Natural killer cell (primary cell): Measurements from ENCODE around the gene PHF14. TPM values are rescaled to one million over a fixed set of nuclear protein-coding genes. Genes with fewer than 3 reads are reported as not detected.

Experiments
- ATAC-seq, 3 donors: fragments of 150-1000 bp in 2 of 3; fragments of 200-7000 bp in 1 of 3; cut with Tn5 transposase; 1 replicate in 1 of 3; 2 replicates in 2 of 3; pipeline ENCODE4 v1.10.0; 2021; ENCODE audit warnings: mild to moderate bottlenecking in 2 of 3, moderate library complexity in 2 of 3
- DNase-seq, 2 donors: peaks; one replicate each; pipeline versions ENCODE4 v3.0.0 to v3.0.0-alpha.2; 2013 to 2021; ENCODE audit warnings: mixed read lengths in 1 of 2
- H3K27ac ChIP-seq: one replicate; pipeline ENCODE4 v1.5.1; 2013; ENCODE audit warnings: mild to moderate bottlenecking, low read length
- H3K27me3 ChIP-seq: one replicate; pipeline ENCODE4 v1.6.1; 2013; ENCODE audit warnings: low read length; ENCODE audit not compliant: control insufficient read depth, insufficient read depth
- H3K36me3 ChIP-seq: one replicate; pipeline ENCODE4 v1.6.1; 2013; ENCODE audit warnings: low read length; ENCODE audit not compliant: control insufficient read depth, insufficient read depth
- H3K4me1 ChIP-seq: one replicate; pipeline ENCODE4 v1.6.1; 2013; ENCODE audit warnings: low read length; ENCODE audit not compliant: control insufficient read depth, insufficient read depth
- H3K4me3 ChIP-seq: one replicate; pipeline ENCODE4 v1.5.1; 2013; ENCODE audit warnings: low read length
- H3K9me3 ChIP-seq: one replicate; pipeline ENCODE4 v1.6.1; 2013; ENCODE audit warnings: low read length; ENCODE audit not compliant: control insufficient read depth, insufficient read depth
- H3K27ac Mint-ChIP-seq, 2 donors: one replicate each; pipeline ENCODE4 v1.8.0; 2022; ENCODE audit warnings: mild to moderate bottlenecking in 2 of 2, mixed read lengths in 2 of 2, moderate library complexity in 1 of 2
- H3K27me3 Mint-ChIP-seq, 2 donors: one replicate each; pipeline ENCODE4 v1.8.0; 2022; ENCODE audit warnings: low read depth in 2 of 2, mixed read lengths in 2 of 2
- H3K36me3 Mint-ChIP-seq: one replicate; pipeline ENCODE4 v1.8.0; 2022; ENCODE audit warnings: mixed read lengths
- H3K4me1 Mint-ChIP-seq, 2 donors: one replicate each; pipeline ENCODE4 v1.8.0; 2022; ENCODE audit warnings: mixed read lengths in 2 of 2
- H3K4me3 Mint-ChIP-seq: one replicate; pipeline ENCODE4 v1.8.0; 2022; ENCODE audit warnings: mild to moderate bottlenecking, moderate library complexity, mixed read lengths
- H3K9me3 Mint-ChIP-seq, 2 donors: one replicate each; pipeline ENCODE4 v1.8.0; 2022; ENCODE audit warnings: mixed read lengths in 2 of 2
- WGBS: methylation state at CpG from one replicate; pipeline ENCODE4 v1.1.7; 2013; ENCODE audit warnings: missing lambda C conversion rate; ENCODE audit not compliant: insufficient coverage; 5-methylcytosine and 5-hydroxymethylcytosine counted together
- intact Hi-C: fragments of 100-400 bp; cut with micrococcal nuclease; formaldehyde crosslinking; loops from one replicate; pipeline ENCODE4 v1.14.2; 2022
- total RNA-seq, 4 donors: library from RNA; stranded (reverse); fragments of 120-200 nt in 1 of 4; gene quantifications; one replicate each; pipeline versions ENCODE4 v1.2.3 to v1.2.4, GENCODE V29; 2013 to 2022
- TF ChIP-seq, protein P1 (sequence below): fragments of 200-600 bp; IDR thresholded peaks from one replicate; pipeline ENCODE4 v1.8.0; 2022; ENCODE audit warnings: antibody characterized with exemption

PHF14 gene
- total RNA-seq, 3 donors from 2014 or later (not counting 1 experiment from before 2014, with no cell fraction given), result 23.6 to 30.8 (median 27.7) TPM

- H3K27ac ChIP-seq, result no peak overlapping the region
- Mint-ChIP-seq H3K27me3 (no peaks in the 10 kb centered on the region), H3K4me3 (no peak overlapping the region), H3K9me3 (no peaks in the 10 kb centered on the region), H3K27ac (peak overlapping the region; percentile 16 to 71), H3K4me1 (peaks cover 43% of the 10 kb centered on the region in 2 donors), H3K36me3 (no peaks in the 10 kb centered on the region)
- no peak overlapping the region for H3K4me3 ChIP-seq
- TF ChIP-seq, protein P1, sequence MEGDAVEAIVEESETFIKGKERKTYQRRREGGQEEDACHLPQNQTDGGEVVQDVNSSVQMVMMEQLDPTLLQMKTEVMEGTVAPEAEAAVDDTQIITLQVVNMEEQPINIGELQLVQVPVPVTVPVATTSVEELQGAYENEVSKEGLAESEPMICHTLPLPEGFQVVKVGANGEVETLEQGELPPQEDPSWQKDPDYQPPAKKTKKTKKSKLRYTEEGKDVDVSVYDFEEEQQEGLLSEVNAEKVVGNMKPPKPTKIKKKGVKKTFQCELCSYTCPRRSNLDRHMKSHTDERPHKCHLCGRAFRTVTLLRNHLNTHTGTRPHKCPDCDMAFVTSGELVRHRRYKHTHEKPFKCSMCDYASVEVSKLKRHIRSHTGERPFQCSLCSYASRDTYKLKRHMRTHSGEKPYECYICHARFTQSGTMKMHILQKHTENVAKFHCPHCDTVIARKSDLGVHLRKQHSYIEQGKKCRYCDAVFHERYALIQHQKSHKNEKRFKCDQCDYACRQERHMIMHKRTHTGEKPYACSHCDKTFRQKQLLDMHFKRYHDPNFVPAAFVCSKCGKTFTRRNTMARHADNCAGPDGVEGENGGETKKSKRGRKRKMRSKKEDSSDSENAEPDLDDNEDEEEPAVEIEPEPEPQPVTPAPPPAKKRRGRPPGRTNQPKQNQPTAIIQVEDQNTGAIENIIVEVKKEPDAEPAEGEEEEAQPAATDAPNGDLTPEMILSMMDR, result no peak
- ATAC-seq (no peak), DNase-seq (no peak)
- H3K4me1 ChIP-seq, result no peaks in the 10 kb centered on the region
- no peaks in the 10 kb centered on the region for H3K27me3 ChIP-seq
- H3K36me3 ChIP-seq, result peaks cover 2% of the 10 kb centered on the region
- 98% methylated on average over 3 of the region's 4 CpGs for WGBS
- no peaks in the 10 kb centered on the region for H3K9me3 ChIP-seq
- intact Hi-C loops, result no loop called here
These were observed 154.8 kb downstream of the PHF14 start for GRCh38 chr7:11128498-11128897.

DNA sequence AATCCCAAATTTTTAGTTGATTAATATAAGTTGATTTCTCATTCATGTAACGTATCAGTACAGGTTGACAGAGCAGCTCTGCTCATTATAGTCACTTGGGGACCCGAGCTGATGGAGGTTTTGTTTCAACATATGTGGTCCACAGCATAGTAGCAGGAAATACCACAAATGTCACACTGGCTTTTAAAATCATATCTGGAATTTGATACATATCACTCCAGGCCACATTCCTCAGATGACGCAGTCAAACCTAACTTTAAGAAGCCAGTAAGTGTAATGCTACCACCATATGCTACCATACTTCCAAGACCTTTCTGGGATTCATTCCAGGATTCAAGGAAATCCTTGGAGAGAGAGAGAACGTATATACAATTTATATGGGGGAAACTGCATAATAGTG is 156.3 kb downstream of the PHF14 start:
- Mint-ChIP-seq H3K27me3 (no peaks in the 10 kb centered on the region), H3K9me3 (no peaks in the 10 kb centered on the region), H3K4me3 (no peak overlapping the region), H3K36me3 (no peaks in the 10 kb centered on the region), H3K27ac (no peak overlapping the region), H3K4me1 (peaks cover 43% of the 10 kb centered on the region in 2 donors)
- DNase-seq (no peak), ATAC-seq (peak in 2 of 3 donors; percentile 66 to 74)
- Histone ChIP-seq H3K9me3 (no peaks in the 10 kb centered on the region), H3K27ac (no peak overlapping the region), H3K4me3 (no peak overlapping the region), H3K27me3 (no peaks in the 10 kb centered on the region), H3K4me1 (no peaks in the 10 kb centered on the region), H3K36me3 (peaks cover 5% of the 10 kb centered on the region)
- WGBS, result 63% methylated on average over 3 of the region's 4 CpGs
- intact Hi-C loops, result no loop called here
- TF ChIP-seq, protein P1, result no peak

DNA sequence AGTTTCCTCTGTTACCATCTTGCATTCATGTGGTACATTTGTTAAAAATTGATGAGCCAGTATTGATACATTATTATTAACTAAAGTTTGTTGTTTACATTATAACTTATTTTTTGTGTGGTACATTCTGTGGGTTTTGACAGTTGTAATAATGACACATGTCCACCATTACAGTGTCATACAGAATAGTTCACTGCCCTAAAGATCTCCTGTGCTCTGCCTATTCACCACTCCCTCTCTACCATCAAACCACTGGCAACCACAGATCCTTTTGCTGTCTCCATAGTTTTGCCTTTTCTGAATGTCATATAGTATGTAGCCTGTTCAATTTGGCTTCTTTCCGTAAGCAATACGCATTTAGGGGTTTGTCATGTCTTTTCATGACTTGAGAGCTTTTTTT is 156.9 kb downstream of the PHF14 start:
- Mint-ChIP-seq H3K27me3 (no peaks in the 10 kb centered on the region), H3K4me1 (peaks cover 43% of the 10 kb centered on the region in 2 donors), H3K27ac (no peak overlapping the region), H3K36me3 (no peaks in the 10 kb centered on the region), H3K4me3 (no peak overlapping the region), H3K9me3 (no peaks in the 10 kb centered on the region)
- DNase-seq (no peak), ATAC-seq (peak in 1 of 3 donors; percentile 29)
- H3K36me3 ChIP-seq, result peaks cover 5% of the 10 kb centered on the region
- H3K27me3 ChIP-seq, result no peaks in the 10 kb centered on the region
- no peaks in the 10 kb centered on the region for H3K4me1 ChIP-seq
- H3K9me3 ChIP-seq, result no peaks in the 10 kb centered on the region
- 100% methylated on average over 2 of the region's 2 CpGs for WGBS
- intact Hi-C loops, result no loop called here
- H3K27ac ChIP-seq, result no peak overlapping the region
- no peak overlapping the region for H3K4me3 ChIP-seq
- TF ChIP-seq, protein P1, result no peak

- no CpG with 5 or more reads among the region's 1 CpG for WGBS
- no peak overlapping the region for H3K27ac Mint-ChIP-seq
- H3K27me3 Mint-ChIP-seq, result no peaks in the 10 kb centered on the region
- no peaks in the 10 kb centered on the region for H3K9me3 Mint-ChIP-seq
- TF ChIP-seq, protein P1, result no peak
- no peaks in the 10 kb centered on the region for H3K4me1 ChIP-seq
- H3K9me3 ChIP-seq, result no peaks in the 10 kb centered on the region
- H3K27ac ChIP-seq, result no peak overlapping the region
- H3K36me3 ChIP-seq, result peaks cover 5% of the 10 kb centered on the region
- no peaks in the 10 kb centered on the region for H3K36me3 Mint-ChIP-seq
- ATAC-seq, result no peak
- no peaks in the 10 kb centered on the region for H3K27me3 ChIP-seq
- DNase-seq, result no peak
- H3K4me3 Mint-ChIP-seq, result no peak overlapping the region
- H3K4me3 ChIP-seq, result no peak overlapping the region
- intact Hi-C loops, result no loop called here
- H3K4me1 Mint-ChIP-seq, result peaks cover 20% of the 10 kb centered on the region in 2 donors
These were observed 159.8 kb downstream of the PHF14 start for GRCh38 chr7:11133436-11133959.
